Activated T-cell treated with anti-CD3 and anti-CD28 coated beads, Interleukin-2, amount 50 U/mL, for 4 hours (primary cell): ENCODE data around the gene PLEKHG5. TPM values are rescaled to one million over a fixed set of nuclear protein-coding genes. Genes with fewer than 3 reads are reported as not detected.

Experiments
- ATAC-seq, 2 donors: fragments of 200-7000 bp; cut with Tn5 transposase; one replicate each; pipeline ENCODE4 v1.10.0; 2021
- DNase-seq: peaks from one replicate; pipeline ENCODE4 v3.0.0-alpha.2; 2020
- H3K27me3 Mint-ChIP-seq: one replicate; pipeline ENCODE4 v1.8.0; 2021; ENCODE audit warnings: low read depth, mixed read lengths
- H3K36me3 Mint-ChIP-seq: one replicate; pipeline ENCODE4 v1.8.0; 2022; ENCODE audit warnings: mixed read lengths; ENCODE audit not compliant: insufficient read depth
- H3K4me1 Mint-ChIP-seq: one replicate; pipeline ENCODE4 v1.8.0; 2021; ENCODE audit warnings: low read depth, mixed read lengths
- H3K4me3 Mint-ChIP-seq: one replicate; pipeline ENCODE4 v1.8.0; 2021; ENCODE audit warnings: mild to moderate bottlenecking, moderate library complexity, mixed read lengths
- H3K9me3 Mint-ChIP-seq: one replicate; pipeline ENCODE4 v1.8.0; 2021; ENCODE audit warnings: mixed read lengths
- total RNA-seq, 3 donors: library from RNA; stranded (reverse); gene quantifications; one replicate each; pipeline ENCODE4 v1.2.1, GENCODE V29; 2021

Gene PLEKHG5
- total RNA-seq, 3 donors from 2014 or later, result 1.2 to 2.1 (median 1.4) TPM

GRCh38 chr1:6517435-6517851 is 26.0 kb upstream of the PLEKHG5 start:
- Mint-ChIP-seq H3K36me3 (no peaks in the 10 kb centered on the region), H3K27me3 (no peaks in the 10 kb centered on the region), H3K4me3 (no peak overlapping the region), H3K9me3 (no peaks in the 10 kb centered on the region), H3K4me1 (no peaks in the 10 kb centered on the region)
- DNase-seq (no peak), ATAC-seq (no peak)

GRCh38 chr1:6515771-6516170 is 24.3 kb upstream of the PLEKHG5 start:
- no peak for ATAC-seq
- H3K27me3 Mint-ChIP-seq, result no peaks in the 10 kb centered on the region
- no peak for DNase-seq
- H3K36me3 Mint-ChIP-seq, result no peaks in the 10 kb centered on the region
- no peaks in the 10 kb centered on the region for H3K4me1 Mint-ChIP-seq
- no peaks in the 10 kb centered on the region for H3K9me3 Mint-ChIP-seq
- H3K4me3 Mint-ChIP-seq, result no peak overlapping the region

GRCh38 chr1:6513320-6513801 is 21.9 kb upstream of the PLEKHG5 start:
- H3K36me3 Mint-ChIP-seq, result no peaks in the 10 kb centered on the region
- H3K4me1 Mint-ChIP-seq, result no peaks in the 10 kb centered on the region
- no peak overlapping the region for H3K4me3 Mint-ChIP-seq
- no peak for DNase-seq
- no peaks in the 10 kb centered on the region for H3K27me3 Mint-ChIP-seq
- H3K9me3 Mint-ChIP-seq, result no peaks in the 10 kb centered on the region
- ATAC-seq, result no peak

- no peaks in the 10 kb centered on the region for H3K36me3 Mint-ChIP-seq
- DNase-seq (no peak), ATAC-seq (no peak)
- H3K27me3 Mint-ChIP-seq, result no peaks in the 10 kb centered on the region
- no peak overlapping the region for H3K4me3 Mint-ChIP-seq
- H3K4me1 Mint-ChIP-seq, result no peaks in the 10 kb centered on the region
- no peaks in the 10 kb centered on the region for H3K9me3 Mint-ChIP-seq
Measured at GRCh38 chr1:6512908-6513280, 21.4 kb upstream of the PLEKHG5 start.

GRCh38 chr1:6512245-6512907 is 20.9 kb upstream of the PLEKHG5 start:
- Mint-ChIP-seq H3K4me3 (no peak overlapping the region), H3K9me3 (no peaks in the 10 kb centered on the region), H3K36me3 (no peaks in the 10 kb centered on the region), H3K27me3 (no peaks in the 10 kb centered on the region), H3K4me1 (no peaks in the 10 kb centered on the region)
- no peak for DNase-seq
- ATAC-seq, result no peak

GRCh38 chr1:6511561-6512244 is 20.2 kb upstream of the PLEKHG5 start:
- DNase-seq, result no peak
- H3K9me3 Mint-ChIP-seq, result no peaks in the 10 kb centered on the region
- H3K27me3 Mint-ChIP-seq, result peaks cover 4% of the 10 kb centered on the region
- no peaks in the 10 kb centered on the region for H3K36me3 Mint-ChIP-seq
- no peak for ATAC-seq
- no peak overlapping the region for H3K4me3 Mint-ChIP-seq
- no peaks in the 10 kb centered on the region for H3K4me1 Mint-ChIP-seq

- peaks cover 5% of the 10 kb centered on the region for H3K27me3 Mint-ChIP-seq
- ATAC-seq, result no peak
- H3K36me3 Mint-ChIP-seq, result no peaks in the 10 kb centered on the region
- no peak overlapping the region for H3K4me3 Mint-ChIP-seq
- H3K9me3 Mint-ChIP-seq, result no peaks in the 10 kb centered on the region
- H3K4me1 Mint-ChIP-seq, result no peaks in the 10 kb centered on the region
- no peak for DNase-seq
Measured at GRCh38 chr1:6511056-6511455, 19.6 kb upstream of the PLEKHG5 start.

- Mint-ChIP-seq H3K9me3 (no peaks in the 10 kb centered on the region), H3K36me3 (no peaks in the 10 kb centered on the region), H3K4me3 (no peak overlapping the region), H3K4me1 (no peaks in the 10 kb centered on the region), H3K27me3 (peaks cover 5% of the 10 kb centered on the region)
- no peak for ATAC-seq
- DNase-seq, result no peak
Measured at GRCh38 chr1:6510493-6510892, 19.0 kb upstream of the PLEKHG5 start.

- ATAC-seq (no peak), DNase-seq (no peak)
- H3K36me3 Mint-ChIP-seq, result no peaks in the 10 kb centered on the region
- peaks cover 8% of the 10 kb centered on the region for H3K27me3 Mint-ChIP-seq
- H3K9me3 Mint-ChIP-seq, result no peaks in the 10 kb centered on the region
- H3K4me3 Mint-ChIP-seq, result no peak overlapping the region
- no peaks in the 10 kb centered on the region for H3K4me1 Mint-ChIP-seq
Measured at GRCh38 chr1:6509919-6510291, 18.4 kb upstream of the PLEKHG5 start.

- DNase-seq (no peak), ATAC-seq (no peak)
- H3K27me3 Mint-ChIP-seq, result peaks cover 8% of the 10 kb centered on the region
- no peaks in the 10 kb centered on the region for H3K4me1 Mint-ChIP-seq
- no peaks in the 10 kb centered on the region for H3K36me3 Mint-ChIP-seq
- no peaks in the 10 kb centered on the region for H3K9me3 Mint-ChIP-seq
- no peak overlapping the region for H3K4me3 Mint-ChIP-seq
Measured at GRCh38 chr1:6509220-6509918, 17.9 kb upstream of the PLEKHG5 start.

- no peak for DNase-seq
Measured at GRCh38 chr1:6508816-6509189, 17.3 kb upstream of the PLEKHG5 start.

GRCh38 chr1:6508154-6508815 is 16.8 kb upstream of the PLEKHG5 start:
- no peak overlapping the region for H3K4me3 Mint-ChIP-seq
- H3K9me3 Mint-ChIP-seq, result no peaks in the 10 kb centered on the region
- H3K4me1 Mint-ChIP-seq, result no peaks in the 10 kb centered on the region
- no peak for DNase-seq
- H3K36me3 Mint-ChIP-seq, result no peaks in the 10 kb centered on the region
- no peak for ATAC-seq
- H3K27me3 Mint-ChIP-seq, result peaks cover 8% of the 10 kb centered on the region

More at GRCh38 chr1:6508816-6509189, 17.3 kb upstream of the PLEKHG5 start:
- Mint-ChIP-seq H3K9me3 (no peaks in the 10 kb centered on the region), H3K4me3 (no peak overlapping the region), H3K27me3 (peaks cover 8% of the 10 kb centered on the region), H3K4me1 (no peaks in the 10 kb centered on the region), H3K36me3 (no peaks in the 10 kb centered on the region)
- ATAC-seq, result no peak

- Mint-ChIP-seq H3K4me1 (no peaks in the 10 kb centered on the region), H3K36me3 (no peaks in the 10 kb centered on the region), H3K9me3 (no peaks in the 10 kb centered on the region), H3K27me3 (peaks cover 8% of the 10 kb centered on the region), H3K4me3 (no peak overlapping the region)
- no peak for ATAC-seq
- DNase-seq, result no peak
Measured at GRCh38 chr1:6507461-6507911, 16.0 kb upstream of the PLEKHG5 start.

GRCh38 chr1:6507037-6507428 is 15.6 kb upstream of the PLEKHG5 start:
- no peaks in the 10 kb centered on the region for H3K36me3 Mint-ChIP-seq
- no peaks in the 10 kb centered on the region for H3K9me3 Mint-ChIP-seq
- no peak for DNase-seq
- no peak for ATAC-seq
- H3K4me1 Mint-ChIP-seq, result no peaks in the 10 kb centered on the region
- H3K27me3 Mint-ChIP-seq, result peaks cover 8% of the 10 kb centered on the region
- no peak overlapping the region for H3K4me3 Mint-ChIP-seq
